HCT116 (cell line): ENCODE measurements around the gene WDR64. TPM values are rescaled to one million over a fixed set of nuclear protein-coding genes. Genes with fewer than 3 reads are reported as not detected.

Experiments used
- ATAC-seq: fragments of 200-7000 bp; cut with Tn5 transposase; 2 replicates; pipeline ENCODE4 v1.9.1; 2020; ENCODE audit warnings: mild to moderate bottlenecking, moderate library complexity
- BruUV-seq: library from RNA; stranded (reverse); fragments of 400-500 nt; replicated peaks from 2 replicates; lab custom pipeline; 2021; lab: Mats Ljungman, UMichigan
- CTCF ChIA-PET: fragments of 300-600 bp; sonication (Branson Sonifier 250); formaldehyde crosslinking; loops from one replicate; lab custom pipeline; 2021; ENCODE audit warnings: antibody characterized with exemption; lab: Charles Lee
- POLR2A ChIA-PET: fragments of 300-600, 350-600 bp; sonication (Branson Sonifier 250); formaldehyde crosslinking; loops from one replicate; lab custom pipeline; 2021; ENCODE audit warnings: antibody characterized with exemption; lab: Charles Lee
- RAD21 ChIA-PET, 2 experiments: fragments of 300-600 bp; sonication (Branson Sonifier 250); formaldehyde crosslinking; loops; one replicate each; lab custom pipeline; 2023; ENCODE audit warnings: low total read pairs in 2 of 2; ENCODE audit not compliant: uncharacterized antibody in 2 of 2, unreplicated experiment in 2 of 2, low non-redundant PET in 1 of 2; lab: Charles Lee
- DNase-seq: peaks from one replicate; pipeline ENCODE4 v3.0.0-alpha.2; 2010; ENCODE audit warnings: low read depth, low spot score
- H2AFZ ChIP-seq: fragments of 200-600 bp; shearing (Covaris generic), sonication (generic); 2 replicates; pipeline ENCODE4 v1.6.1; 2017; ENCODE audit warnings: low read depth, mixed run types, mixed read lengths, antibody characterized with exemption, low read length; ENCODE audit not compliant: poor library complexity, severe bottlenecking
- H3K27ac ChIP-seq: 2 replicates; pipeline ENCODE4 v1.5.1; 2012; ENCODE audit warnings: low read depth, low read length
- H3K27me3 ChIP-seq: fragments of 200-600 bp; sonication (generic); 2 replicates; pipeline ENCODE4 v1.6.1; 2016; ENCODE audit warnings: mixed run types, low read length, mixed read lengths; ENCODE audit not compliant: insufficient read depth
- H3K36me3 ChIP-seq, 2 experiments: fragments of 200-500 bp in 1 of 2; fragments of 200-600 bp in 1 of 2; sonication (Bioruptor generic) in 1 of 2; sonication (generic) in 1 of 2; 2 replicates each; pipeline versions ENCODE4 v1.5.1 to v1.6.1; 2014 to 2016; ENCODE audit warnings: low read length in 2 of 2, inconsistent platforms in 1 of 2, mixed read lengths in 1 of 2, mixed run types in 1 of 2; ENCODE audit not compliant: insufficient read depth in 2 of 2, control insufficient read depth in 1 of 2
- H3K4me1 ChIP-seq, 2 experiments: fragments of 200-600 bp in 1 of 2; sonication (generic) in 1 of 2; 2 replicates each; pipeline versions ENCODE4 v1.5.1 to v1.6.1; 2012 to 2017; ENCODE audit warnings: low read length in 2 of 2, inconsistent platforms in 1 of 2, mild to moderate bottlenecking in 1 of 2, mixed read lengths in 1 of 2, mixed run types in 1 of 2, moderate library complexity in 1 of 2; ENCODE audit not compliant: insufficient read depth in 2 of 2, control insufficient read depth in 1 of 2
- H3K4me2 ChIP-seq: fragments of 200-600 bp; sonication (generic); 2 replicates; pipeline ENCODE4 v1.6.1; 2017; ENCODE audit warnings: mixed run types, low read length, mixed read lengths
- H3K4me3 ChIP-seq, 2 experiments: fragments of 200-600 bp in 1 of 2; sonication (generic) in 1 of 2; replicated peaks in 1 of 2; 2 replicates each; pipeline ENCODE4 v1.5.1; 2011 to 2016; ENCODE audit warnings: low read length in 2 of 2, control low read depth in 1 of 2, low read depth in 1 of 2, mild to moderate bottlenecking in 1 of 2, mixed read lengths in 1 of 2, mixed run types in 1 of 2
- H3K79me2 ChIP-seq: fragments of 200-600 bp; sonication (generic); 2 replicates; pipeline ENCODE4 v1.6.1; 2017; ENCODE audit warnings: mild to moderate bottlenecking, mixed run types, low read length, moderate library complexity, mixed read lengths; ENCODE audit not compliant: insufficient read depth
- H3K9ac ChIP-seq: fragments of 200-600 bp; sonication (generic); 2 replicates; pipeline ENCODE4 v1.6.1; 2016; ENCODE audit warnings: low read length, mixed read lengths
- H3K9me2 ChIP-seq: fragments of 200-600 bp; sonication (generic), shearing (Covaris generic); 2 replicates; pipeline ENCODE4 v1.6.1; 2017; ENCODE audit warnings: mixed run types, mild to moderate bottlenecking, moderate library complexity; ENCODE audit not compliant: insufficient read depth
- H3K9me3 ChIP-seq, 2 experiments: fragments of 200-500 bp in 1 of 2; fragments of 200-600 bp in 1 of 2; sonication (Bioruptor generic) in 1 of 2; sonication (generic) in 1 of 2; 2 replicates each; pipeline ENCODE4 v1.6.1; 2014 to 2017; ENCODE audit warnings: low read length in 2 of 2, mixed read lengths in 2 of 2, inconsistent platforms in 1 of 2, low read depth in 1 of 2, mild to moderate bottlenecking in 1 of 2, mixed run types in 1 of 2, moderate library complexity in 1 of 2; ENCODE audit not compliant: control insufficient read depth in 1 of 2, insufficient read depth in 1 of 2
- H4K20me1 ChIP-seq: fragments of 200-600 bp; sonication (generic), shearing (Covaris generic); 2 replicates; pipeline ENCODE4 v1.6.1; 2017; ENCODE audit warnings: mixed run types, mild to moderate bottlenecking, moderate library complexity; ENCODE audit not compliant: insufficient read depth
- EZH2 ChIP-seq: fragments of 200-600 bp; sonication (generic); IDR thresholded peaks from 2 replicates; pipeline ENCODE4 v1.6.1; 2017; ENCODE audit warnings: antibody characterized with exemption, mixed run types
- EZH2phosphoT487 ChIP-seq: fragments of 200-600 bp; IDR thresholded peaks from 2 replicates; pipeline ENCODE4 v1.6.1; 2018; ENCODE audit warnings: antibody characterized with exemption, borderline replicate concordance
- FOSL1 ChIP-seq: IDR thresholded peaks from 2 replicates; pipeline ENCODE4 v1.6.1; 2012; ENCODE audit warnings: low read depth
- JUND ChIP-seq: IDR thresholded peaks from 2 replicates; pipeline ENCODE4 v1.6.1; 2012
- MAX ChIP-seq: IDR thresholded peaks from 2 replicates; pipeline ENCODE4 v1.6.1; 2012
- POLR2A ChIP-seq: IDR thresholded peaks from 2 replicates; pipeline ENCODE4 v1.7.0; 2011; ENCODE audit warnings: borderline replicate concordance; ENCODE audit not compliant: insufficient read depth, insufficient read length; ENCODE audit errors: extremely low read depth
- POLR2AphosphoS5 ChIP-seq: IDR thresholded peaks from 2 replicates; pipeline ENCODE4 v1.6.1; 2011; ENCODE audit warnings: mild to moderate bottlenecking, low read depth, low read length, moderate library complexity
- REST ChIP-seq: IDR thresholded peaks from 2 replicates; pipeline ENCODE4 v1.6.1; 2012; ENCODE audit warnings: low read depth
- SIN3A ChIP-seq: IDR thresholded peaks from 2 replicates; pipeline ENCODE4 v1.6.1; 2012; ENCODE audit warnings: low read depth
- TCF7L2 ChIP-seq: IDR thresholded peaks from 2 replicates; pipeline ENCODE4 v1.7.0; 2011; ENCODE audit warnings: borderline replicate concordance, inconsistent platforms; ENCODE audit not compliant: insufficient read depth, insufficient read length; ENCODE audit errors: extremely low read depth
- YY1 ChIP-seq: IDR thresholded peaks from 2 replicates; pipeline ENCODE4 v1.6.1; 2011; ENCODE audit warnings: low read length, low read depth, moderate library complexity, mild to moderate bottlenecking; ENCODE audit not compliant: insufficient replicate concordance; ENCODE audit errors: extremely low read depth
- ZBTB33 ChIP-seq: IDR thresholded peaks from 2 replicates; pipeline ENCODE4 v1.6.1; 2011; ENCODE audit warnings: mild to moderate bottlenecking, low read length, moderate library complexity; ENCODE audit not compliant: insufficient replicate concordance; ENCODE audit errors: extremely low read depth
- ZFX ChIP-seq: fragments of 450-650 bp; IDR thresholded peaks from 2 replicates; pipeline ENCODE4 v1.6.1; 2017
- ZNF274 ChIP-seq: fragments of 200-500 bp; sonication (Bioruptor generic); IDR thresholded peaks from 2 replicates; pipeline ENCODE4 v1.6.1; 2014; ENCODE audit warnings: mild to moderate bottlenecking, low read depth, low read length, inconsistent platforms
- intact Hi-C: fragments of 100-400 bp; cut with micrococcal nuclease; formaldehyde crosslinking; loops from 2 replicates; pipeline ENCODE4 v1.10.0; 2022
- total RNA-seq: library from RNA; stranded (reverse); gene quantifications from one replicate; pipeline ENCODE4 v1.2.1, GENCODE V29; 2021; ENCODE audit not compliant: unreplicated experiment
- TF ChIP-seq, protein P1 (sequence below): IDR thresholded peaks from 2 replicates; pipeline ENCODE4 v1.6.1; 2012

The WDR64 gene
- total RNA-seq, 1 experiment from 2014 or later, result not detected

GRCh38 chr1:241678536-241678935 is 26.5 kb downstream of the WDR64 start:
- no peaks in the 10 kb centered on the region for H4K20me1 ChIP-seq
- CTCF ChIA-PET, result no interaction called here
- H2AFZ ChIP-seq, result no peak overlapping the region
- no peaks in the 10 kb centered on the region for H3K36me3 ChIP-seq
- H3K9me3 ChIP-seq, result no peaks in the 10 kb centered on the region
- POLR2A ChIA-PET, result no interaction called here
- no peak overlapping the region for H3K4me3 ChIP-seq
- H3K4me2 ChIP-seq, result no peak overlapping the region
- no peaks in the 10 kb centered on the region for H3K79me2 ChIP-seq
- intact Hi-C loops, result no loop called here
- RAD21 ChIA-PET, result no interaction called here
- TF ChIP-seq TCF7L2 (no peak), JUND (no peak), SIN3A (no peak), POLR2A (no peak), EZH2 (no peak), ZBTB33 (no peak), FOSL1 (no peak), MAX (no peak), POLR2AphosphoS5 (no peak), REST (no peak), ZNF274 (no peak), ZFX (no peak), YY1 (no peak), EZH2phosphoT487 (no peak)
- TF ChIP-seq, protein P1, sequence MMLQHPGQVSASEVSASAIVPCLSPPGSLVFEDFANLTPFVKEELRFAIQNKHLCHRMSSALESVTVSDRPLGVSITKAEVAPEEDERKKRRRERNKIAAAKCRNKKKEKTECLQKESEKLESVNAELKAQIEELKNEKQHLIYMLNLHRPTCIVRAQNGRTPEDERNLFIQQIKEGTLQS, result no peak
- H3K4me1 ChIP-seq, result no peaks in the 10 kb centered on the region
- peaks cover 12% of the 10 kb centered on the region; the same call in 1 of the 2 replicates for H3K27me3 ChIP-seq
- BruUV-seq, result no TSS peak
- no peak overlapping the region for H3K27ac ChIP-seq
- DNase-seq (no peak), ATAC-seq (no peak)
- H3K9me2 ChIP-seq, result no peaks in the 10 kb centered on the region
- H3K9ac ChIP-seq, result no peak overlapping the region
